UCSD-AML1 (cell line): ENCODE data around the gene DENND5A.

Experiments used
- DNase-seq: peaks from one replicate; lab custom pipeline; 2025; ENCODE audit not compliant: unreplicated experiment; lab: John Stamatoyannopoulos, UW

DENND5A gene

DNA sequence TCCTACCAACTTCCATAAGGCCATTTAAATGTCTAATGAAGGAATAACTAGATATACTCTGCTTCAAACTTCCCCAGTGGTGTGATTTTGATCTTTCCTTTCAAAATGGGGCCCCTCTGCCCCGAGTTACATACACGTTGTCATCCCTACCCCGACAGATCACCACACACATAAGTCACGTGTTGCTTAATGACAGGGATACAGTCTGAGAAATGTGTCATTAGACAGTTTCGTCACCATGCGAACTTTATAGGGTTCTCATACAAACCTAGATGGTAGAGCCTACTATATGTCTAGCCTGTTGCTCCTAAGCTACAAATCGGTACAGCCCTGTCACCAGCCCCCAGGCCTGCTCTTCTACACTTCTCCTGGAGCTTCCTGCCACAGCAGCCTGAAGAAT lies 124.0 kb downstream of the DENND5A start:
- no peak for DNase-seq

GRCh38 chr11:9139628-9140357 lies 125.4 kb downstream of the DENND5A start:
- no peak for DNase-seq

GRCh38 chr11:9138612-9139579 lies 126.3 kb downstream of the DENND5A start:
- no peak for DNase-seq

GRCh38 chr11:9138133-9138453 lies 127.1 kb downstream of the DENND5A start:
- DNase-seq: no peak

DNA sequence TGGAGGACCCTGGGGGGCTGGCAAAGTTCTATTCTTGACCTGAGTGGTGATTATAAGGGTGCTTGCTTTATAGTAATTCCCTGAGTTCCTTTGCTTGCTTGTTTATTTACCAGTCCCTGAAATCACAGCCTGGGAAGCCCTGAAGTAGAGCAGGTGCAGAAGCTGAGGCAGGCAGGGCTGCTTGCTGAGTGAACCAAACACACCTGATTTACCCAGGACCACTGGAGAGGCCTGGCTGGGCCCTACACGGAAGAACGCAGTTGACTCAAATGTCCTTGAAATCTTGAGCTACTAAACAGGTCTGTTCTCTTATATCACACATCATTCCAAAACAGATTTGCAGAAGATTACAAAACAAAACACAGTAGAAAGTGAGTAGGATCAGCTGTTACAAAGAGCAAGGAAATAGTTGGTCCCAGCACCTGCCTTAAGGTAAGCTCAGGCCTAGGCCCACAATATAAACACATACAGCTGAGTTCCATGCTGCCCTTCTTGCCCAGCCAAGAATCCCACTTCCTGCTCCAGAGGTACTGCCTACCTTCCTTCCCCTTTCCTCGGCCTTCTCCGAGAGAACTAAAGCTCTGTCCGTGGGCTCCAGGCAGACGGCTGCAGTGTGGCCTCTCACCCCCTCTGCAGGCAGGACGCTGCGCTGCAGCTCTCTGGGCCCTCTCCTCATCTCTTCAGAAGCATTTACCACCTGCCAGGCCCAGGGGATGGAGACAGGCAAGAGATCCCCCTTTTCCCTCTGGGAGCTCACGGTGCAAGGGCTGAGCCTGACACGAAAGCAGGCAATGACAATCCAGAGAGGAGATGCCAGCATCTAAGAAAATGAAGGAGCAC lies 127.6 kb downstream of the DENND5A start:
- DNase-seq: peak; percentile 77

GRCh38 chr11:9136741-9137140 lies 128.4 kb downstream of the DENND5A start:
- DNase-seq: no peak

- DNase-seq: no peak
These were observed 131.2 kb downstream of the DENND5A start for GRCh38 chr11:9133956-9134355.

GRCh38 chr11:9132203-9132878 lies 132.8 kb downstream of the DENND5A start:
- DNase-seq: no peak

DNA sequence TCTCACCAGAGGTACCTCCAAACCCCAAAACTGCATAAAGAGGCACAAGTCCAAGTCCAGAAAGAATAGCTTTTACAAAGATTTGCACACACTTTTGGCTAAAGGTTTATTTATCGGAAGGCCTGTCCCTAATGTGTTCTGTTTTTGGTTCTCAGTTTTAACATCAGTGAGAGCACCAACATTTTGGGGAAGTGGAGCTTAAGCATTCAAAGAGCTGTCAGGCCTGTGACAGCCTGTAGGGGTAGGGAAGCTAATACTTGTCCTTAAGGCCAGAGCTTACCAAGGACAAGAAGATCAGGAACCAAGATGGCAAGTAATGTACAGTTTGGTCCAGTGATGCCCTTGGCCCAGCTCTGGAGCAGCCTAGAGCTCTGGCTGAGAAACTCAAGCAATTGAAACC lies 134.9 kb downstream of the DENND5A start:
- no peak for DNase-seq

- DNase-seq: no peak
These were observed 138.5 kb downstream of the DENND5A start for GRCh38 chr11:9126636-9127035.

DNA sequence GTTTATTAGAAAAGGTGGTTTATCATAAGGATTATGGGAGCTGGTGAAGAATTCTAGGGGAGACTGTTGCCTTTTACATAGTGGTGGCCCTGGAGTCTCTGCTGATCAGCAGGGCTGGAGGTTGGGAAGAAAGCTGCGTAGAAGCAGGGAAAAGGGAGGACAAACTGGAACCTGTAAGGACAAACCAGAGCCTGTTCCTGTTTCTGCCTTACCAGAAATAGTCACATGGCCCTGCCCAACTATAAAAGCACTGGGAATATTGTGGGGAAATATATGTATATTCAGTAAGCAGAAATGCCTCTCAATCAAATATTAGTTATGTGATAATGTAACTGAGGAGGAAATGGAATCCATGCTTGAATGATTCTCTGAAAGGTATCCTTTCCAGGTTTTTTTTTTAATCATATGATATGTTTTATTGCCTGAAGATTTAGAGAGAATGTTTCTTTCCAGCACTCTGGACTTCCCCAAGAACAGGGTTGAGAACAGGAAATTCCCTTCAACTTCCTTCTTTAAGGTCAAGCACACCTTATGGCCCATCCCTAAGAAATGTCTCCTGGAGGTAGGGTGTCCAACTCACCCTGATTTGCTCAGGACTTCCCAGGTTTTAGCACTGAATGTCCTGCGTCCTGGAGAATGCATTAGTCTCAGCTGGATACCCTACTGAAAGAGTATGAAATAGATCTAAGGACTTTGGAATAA lies 139.8 kb downstream of the DENND5A start:
- DNase-seq: no peak

DNA sequence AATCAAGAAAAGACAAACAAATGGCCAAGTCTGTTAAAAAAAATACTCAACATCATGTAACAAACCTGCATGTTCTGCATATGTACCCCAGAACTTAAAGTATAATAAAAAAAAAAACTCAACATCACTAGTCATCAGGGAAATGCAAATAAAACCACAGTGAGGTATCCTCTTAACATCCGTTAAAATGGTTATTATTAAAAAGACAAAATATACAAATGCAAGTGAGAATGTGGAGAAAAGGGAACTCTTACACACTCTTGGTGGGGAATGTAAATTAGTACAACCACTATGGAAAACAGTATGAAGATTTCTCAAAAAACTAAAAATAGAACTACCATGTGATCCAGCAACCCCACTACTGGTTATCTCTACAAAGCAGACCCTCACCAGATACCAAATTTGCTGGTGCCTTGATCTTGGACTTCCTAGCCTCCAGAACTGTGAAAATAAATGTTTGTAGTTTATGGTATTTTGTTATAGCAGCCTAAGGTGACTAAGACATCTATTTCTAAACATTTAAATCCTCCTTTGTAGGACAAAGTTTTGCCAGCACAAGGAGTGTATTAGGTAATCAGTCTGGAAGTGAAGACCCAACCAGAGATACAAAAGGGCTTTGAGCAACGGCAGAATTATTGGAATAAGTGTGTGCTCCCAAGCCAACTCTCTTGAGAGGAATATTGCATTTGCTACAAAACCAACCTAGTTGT lies 141.4 kb downstream of the DENND5A start:
- DNase-seq: no peak

DNA sequence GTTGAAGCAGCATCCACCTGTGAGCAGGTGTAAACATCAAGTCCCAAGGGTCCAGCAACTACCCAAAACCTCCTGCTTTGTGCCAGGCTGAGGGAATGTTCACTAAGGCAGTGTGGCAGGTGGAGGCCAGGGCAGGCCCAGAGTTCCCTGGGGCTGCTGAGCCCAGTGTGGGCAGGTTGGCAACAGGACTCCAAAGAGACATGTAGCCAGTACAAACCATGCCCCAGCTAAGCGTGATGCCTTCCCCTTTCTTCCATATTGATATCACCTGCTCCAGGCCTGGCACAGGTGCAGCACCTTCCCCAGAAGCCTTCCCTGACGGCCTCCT lies 143.7 kb downstream of the DENND5A start:
- no peak for DNase-seq

- peak; percentile 18 for DNase-seq
These were observed 144.3 kb downstream of the DENND5A start for GRCh38 chr11:9120664-9121468.

- no peak for DNase-seq
These were observed 146.9 kb downstream of the DENND5A start for GRCh38 chr11:9118277-9118676.

DNA sequence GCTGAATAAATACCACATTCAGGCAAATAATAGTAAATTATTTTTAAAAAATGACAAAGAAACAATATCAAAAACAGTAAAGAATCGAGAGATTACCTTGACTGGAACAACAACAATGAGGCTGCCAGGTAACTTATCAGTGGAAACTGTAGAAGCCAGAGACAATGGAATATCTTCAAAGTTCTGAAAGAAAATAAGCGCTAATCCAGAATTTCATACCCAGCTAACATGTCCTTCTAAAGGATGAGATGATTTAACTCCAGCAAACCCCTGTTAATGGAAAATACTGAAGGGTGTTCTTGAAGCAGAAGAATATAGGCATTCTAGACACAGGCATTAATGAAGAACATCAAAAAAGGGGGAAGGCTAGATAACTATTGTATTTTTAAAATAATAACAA lies 153.1 kb downstream of the DENND5A start:
- DNase-seq: no peak

DNA sequence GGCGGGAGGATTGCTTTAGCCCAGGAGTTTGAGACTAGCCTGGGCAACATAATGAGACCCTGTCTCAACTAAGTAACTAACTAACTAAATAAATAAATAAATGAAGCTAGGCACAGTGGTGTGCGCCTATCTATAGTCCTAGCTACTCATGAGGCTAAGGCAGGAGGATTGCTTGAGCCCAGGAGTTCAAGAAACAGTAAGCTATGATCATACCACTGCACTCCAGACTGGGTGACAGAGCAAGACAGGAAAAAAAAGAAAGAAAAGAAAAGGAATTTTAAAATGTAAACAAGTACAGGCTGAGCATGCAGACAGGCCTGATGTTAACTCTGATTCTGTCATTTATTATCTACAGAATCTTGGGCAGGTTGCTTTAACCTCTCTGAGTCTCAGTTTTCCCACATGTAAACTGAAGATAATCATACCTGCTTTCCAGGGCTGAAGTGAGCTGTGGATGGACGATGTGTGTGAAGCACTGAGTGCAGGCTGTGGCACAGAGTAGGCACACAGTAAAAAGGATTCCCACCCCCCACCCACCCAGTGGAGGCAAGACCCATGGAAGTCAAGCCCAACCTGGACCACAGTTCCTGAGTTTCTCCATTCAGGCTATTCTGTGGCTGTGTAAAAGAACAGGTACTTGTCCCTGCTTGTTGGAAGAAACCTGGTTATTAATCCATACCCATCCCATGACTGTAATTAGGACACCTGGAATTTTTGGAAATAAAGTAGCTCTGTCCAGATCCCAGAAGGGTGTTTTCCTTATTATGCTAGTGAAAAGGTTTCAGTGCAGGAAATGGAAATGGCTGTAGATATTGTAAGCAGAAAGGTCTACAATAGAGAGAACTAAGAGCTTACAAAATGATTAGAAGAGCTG lies 155.1 kb downstream of the DENND5A start:
- no peak for DNase-seq

DNA sequence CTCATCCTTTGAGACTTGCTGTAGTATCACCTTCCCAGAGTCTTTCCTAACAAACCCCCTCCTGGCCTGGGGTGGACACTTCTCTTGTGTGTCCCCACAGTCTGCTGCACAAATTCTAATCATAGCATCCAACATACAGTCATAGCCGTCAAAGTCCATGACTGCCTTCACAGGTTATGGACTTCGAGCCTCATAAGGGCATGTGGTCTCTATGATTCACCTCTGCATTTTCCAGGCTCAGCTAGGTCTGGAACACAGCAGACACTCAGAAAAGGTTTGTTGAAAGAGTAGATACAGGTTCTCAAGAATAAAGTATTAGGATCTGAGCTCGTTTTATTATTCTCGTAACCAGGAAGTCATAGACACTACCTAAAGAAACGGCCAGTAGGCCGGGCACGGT lies 160.6 kb downstream of the DENND5A start:
- DNase-seq: no peak
